Stimulated activated CD4-positive, alpha-beta T cell treated with anti-CD3 and anti-CD28 coated beads, Interleukin-1b, Interleukin-23, amount 100 ng/mL, for 1 hour (primary cell): ENCODE measurements around the gene AIF1.
A peak's percentile ranks its signal among the peaks of the same experiment; 100 is the strongest.

Source experiments
- DNase-seq, 2 donors: peaks; one replicate each; pipeline ENCODE4 v3.0.0-alpha.2; 2020; ENCODE audit warnings: low read depth in 2 of 2

Gene AIF1

DNA sequence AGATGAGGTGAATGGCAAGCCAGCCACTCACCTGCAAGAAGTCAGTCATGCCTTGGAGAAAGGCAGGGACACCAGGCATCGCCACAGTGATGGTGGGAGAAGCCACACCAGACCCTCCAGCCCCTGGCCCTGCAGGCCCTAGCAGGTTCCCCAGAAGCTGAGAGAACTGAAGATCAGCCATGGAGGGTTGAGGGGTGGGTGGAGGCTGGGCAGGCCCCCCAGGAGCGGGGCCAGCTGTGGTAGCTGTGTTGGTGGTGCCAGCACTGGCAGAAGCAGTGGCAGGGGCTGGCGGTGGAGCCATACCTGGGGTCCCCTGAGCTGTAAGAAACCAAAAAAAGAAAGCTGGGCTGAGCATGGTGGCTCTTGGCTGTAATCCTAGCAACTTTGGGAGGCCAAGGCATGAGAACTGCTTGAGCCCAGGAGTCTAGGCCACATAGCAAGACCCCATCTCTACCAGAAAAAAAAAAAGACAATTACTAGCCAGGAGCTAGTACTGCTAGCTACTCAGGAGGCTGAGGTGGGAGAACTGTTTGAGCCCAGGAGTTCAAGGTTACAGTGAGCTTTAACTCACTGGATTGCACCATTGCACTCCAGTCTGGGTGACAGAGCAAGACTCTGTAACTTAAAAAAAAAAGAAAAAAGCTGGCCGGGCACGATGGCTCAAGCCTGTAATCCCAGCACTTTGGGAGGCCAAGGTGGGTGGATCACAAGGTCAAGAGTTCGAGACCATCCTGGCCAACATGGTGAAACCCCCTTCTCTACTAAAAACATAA is 27.9 kb downstream of the AIF1 start:
- no peak for DNase-seq

DNA sequence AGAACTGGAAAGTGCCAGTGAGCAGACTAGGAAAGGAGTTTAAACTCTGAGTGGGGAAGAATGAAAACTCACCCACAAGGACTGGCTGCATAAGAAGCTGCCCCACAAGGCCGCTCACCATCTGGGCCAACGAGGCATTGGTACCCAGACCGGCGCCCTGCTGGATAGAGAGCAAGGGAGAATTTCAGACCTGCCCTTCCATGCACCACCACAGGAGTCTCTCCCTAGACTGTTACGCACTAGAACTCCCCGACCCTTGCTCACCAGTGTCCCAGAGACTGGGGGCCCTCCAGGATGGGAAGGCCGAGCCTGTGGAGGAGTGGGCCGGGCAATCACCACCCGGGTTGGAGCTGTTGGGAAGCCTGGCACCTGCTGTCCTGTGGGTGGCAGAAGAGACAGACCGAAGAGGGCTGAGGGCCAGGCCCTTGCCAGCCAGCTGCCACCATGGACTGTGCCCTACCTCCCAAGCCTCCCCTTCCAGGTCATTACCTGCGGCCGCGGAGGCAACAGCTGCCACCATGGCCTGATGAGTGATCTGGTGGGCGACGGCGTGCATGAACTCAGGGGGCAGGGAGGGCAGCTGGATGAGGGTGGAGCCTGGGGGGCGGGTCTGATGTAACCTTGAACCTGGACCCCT is 28.9 kb downstream of the AIF1 start:
- DNase-seq, result no peak

DNA sequence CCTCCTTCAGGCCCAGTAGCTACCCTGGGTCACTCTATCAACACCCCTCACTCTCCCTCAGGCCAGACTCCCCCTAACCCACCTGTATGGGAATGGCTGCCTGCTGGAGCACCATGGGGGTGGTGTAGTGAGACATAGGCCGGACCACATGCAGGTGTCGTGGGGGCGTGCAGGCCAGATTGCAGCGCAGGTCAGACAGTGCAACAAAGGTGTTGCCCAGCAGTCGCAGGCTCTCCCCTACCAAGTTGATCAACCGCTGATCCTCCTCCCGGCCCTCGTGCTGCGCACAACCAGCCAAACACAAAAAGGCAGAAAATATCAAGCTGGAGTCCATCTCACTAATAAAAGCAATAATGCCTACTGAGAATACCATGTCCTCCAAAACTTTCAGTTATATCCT is 30.3 kb downstream of the AIF1 start:
- DNase-seq, result no peak

DNA sequence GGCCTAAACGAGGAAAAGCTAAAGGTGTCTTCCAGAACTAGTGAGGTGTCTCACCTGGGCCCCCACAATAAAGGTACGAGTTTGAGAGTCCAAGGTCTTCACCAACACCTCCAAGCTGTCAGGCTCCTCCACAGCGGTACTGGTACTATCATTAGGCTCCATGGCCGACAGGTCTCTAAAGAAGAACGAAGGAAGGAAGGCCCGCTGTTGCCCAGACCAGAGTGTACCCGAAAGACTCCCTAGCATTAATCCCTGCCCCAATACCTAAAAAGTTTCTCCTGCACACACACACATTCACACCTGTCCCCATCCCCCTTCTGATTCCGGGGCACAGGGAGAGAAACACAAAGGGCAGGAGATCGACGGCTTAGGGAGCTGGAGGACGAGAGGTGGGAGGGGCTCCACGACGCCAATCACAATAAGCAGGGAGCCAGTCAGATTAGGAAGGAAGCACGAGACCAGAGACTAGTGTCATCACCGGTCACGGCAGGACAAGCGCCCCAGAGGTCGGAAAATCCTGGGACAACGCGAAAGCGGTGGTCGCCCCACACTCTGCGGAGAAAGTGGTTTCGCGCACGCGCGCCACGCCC is 36.7 kb downstream of the AIF1 start:
- no peak for DNase-seq

DNA sequence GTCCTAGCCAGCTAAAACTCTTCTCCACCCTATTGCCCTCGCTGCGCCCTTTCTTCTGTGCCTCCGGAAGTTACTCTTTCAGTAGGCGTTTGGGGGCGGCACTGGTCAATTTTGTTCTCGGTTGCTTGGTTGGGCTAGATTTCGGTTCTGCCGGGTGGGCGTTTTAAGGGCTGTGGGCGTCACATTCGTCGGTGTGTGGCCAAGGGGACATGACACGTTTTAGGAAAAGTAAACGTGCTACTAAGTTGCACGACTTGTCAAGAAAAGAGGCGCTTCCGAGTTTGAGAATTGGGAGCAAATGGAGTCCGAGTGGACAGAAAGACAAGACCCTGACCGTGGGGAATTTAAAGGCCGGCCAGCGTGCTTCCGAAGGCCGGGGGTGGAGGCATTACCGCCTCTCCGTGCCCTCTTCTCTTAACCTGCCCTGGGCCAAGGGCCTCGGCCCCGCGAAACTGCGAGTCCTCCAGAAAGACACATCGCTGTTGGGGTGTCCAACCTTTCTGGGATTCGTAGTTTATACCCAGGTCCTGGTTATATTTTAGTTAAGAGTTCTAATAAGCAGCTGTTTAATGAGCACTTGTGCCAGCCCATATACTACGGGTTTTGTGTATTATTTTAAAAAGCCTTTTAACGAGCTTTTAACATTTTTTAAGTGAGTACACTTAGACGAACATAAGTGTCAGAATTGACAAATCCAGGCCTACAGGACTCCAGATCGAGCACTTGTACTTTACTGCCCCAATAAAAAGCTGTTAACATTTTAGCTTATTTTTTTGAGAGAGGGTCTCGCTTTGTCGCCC is 38.1 kb downstream of the AIF1 start:
- DNase-seq, result no peak

DNA sequence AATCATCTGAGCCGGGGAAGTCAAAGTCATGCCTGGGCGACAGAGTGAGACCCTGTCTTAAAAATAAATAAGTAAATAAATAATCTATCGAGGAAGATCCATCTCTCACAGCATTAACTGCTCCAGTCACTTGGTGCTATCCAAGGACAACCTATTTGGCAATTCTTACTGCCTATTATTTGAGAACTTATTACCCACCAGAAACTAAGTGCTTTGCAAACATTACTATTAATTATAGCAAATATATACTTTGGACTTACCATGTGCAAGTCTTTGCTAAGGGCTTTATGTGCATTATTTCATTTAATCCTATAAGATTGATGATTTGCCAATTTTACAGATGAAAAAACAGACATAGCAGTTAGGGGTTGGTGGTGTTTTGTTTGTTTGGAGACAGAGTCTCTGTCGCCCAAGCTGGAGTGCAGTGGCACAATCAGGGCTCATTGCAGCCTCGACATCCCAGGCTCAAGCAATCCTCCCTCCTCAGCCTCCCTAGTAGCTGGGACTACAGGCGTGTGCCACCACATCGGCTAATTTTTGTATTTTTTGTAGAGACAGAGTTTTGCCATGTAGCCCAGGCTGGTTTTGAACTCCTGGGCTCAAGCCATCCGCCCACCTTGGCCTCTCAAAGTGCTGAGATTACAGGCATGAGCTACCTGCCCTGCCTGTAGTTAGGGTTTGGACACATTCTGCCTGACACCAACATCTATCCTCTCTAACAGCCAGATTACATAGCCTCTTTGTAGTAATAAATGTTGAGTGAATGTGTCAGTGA is 39.7 kb downstream of the AIF1 start:
- DNase-seq, result no peak

DNA sequence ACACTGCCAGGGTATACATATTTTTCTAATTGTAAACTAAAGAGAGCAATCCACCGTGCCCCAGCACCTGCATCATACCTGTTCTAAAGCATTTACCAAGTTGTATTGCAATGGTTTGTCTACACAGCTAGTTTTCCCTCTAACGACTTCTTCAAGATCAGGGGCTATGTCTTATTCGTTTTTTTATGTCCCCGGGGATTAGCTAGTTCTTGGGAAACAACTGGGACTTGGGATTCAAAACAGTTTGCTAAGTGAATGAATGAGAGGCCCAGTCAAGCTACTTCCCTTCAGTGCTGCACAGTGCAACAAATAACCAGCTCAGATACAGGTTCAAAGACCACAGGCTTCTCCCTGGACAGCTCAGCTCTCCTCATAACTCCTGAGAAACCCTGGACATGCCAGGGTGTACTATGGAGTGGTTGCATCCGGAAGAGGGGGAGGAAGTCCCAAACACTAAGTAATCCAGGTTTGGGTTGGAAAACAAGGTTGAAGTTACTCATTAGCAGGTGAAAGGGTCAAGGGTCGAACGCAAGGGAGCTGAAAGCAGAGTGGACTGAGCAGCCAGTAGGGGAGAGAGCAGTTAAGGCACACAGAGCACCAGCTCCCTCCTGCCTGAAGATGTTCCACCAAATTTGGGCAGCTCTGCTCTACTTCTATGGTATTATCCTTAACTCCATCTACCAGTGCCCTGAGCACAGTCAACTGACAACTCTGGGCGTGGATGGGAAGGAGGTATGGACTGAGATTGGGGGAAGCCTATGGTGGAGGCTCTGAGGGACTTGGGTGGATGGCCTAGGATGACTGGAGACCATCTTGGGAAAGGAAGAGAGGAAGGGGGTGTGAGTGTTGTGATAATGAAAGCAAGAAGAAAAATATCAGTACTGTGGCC is 40.6 kb downstream of the AIF1 start, which contains the start of gene APOM:
APOM (plus strand) TSS at position 546 of the 889 bp plus-strand sequence; CDS start at position 619, 73 bp downstream.
- DNase-seq, result no peak

DNA sequence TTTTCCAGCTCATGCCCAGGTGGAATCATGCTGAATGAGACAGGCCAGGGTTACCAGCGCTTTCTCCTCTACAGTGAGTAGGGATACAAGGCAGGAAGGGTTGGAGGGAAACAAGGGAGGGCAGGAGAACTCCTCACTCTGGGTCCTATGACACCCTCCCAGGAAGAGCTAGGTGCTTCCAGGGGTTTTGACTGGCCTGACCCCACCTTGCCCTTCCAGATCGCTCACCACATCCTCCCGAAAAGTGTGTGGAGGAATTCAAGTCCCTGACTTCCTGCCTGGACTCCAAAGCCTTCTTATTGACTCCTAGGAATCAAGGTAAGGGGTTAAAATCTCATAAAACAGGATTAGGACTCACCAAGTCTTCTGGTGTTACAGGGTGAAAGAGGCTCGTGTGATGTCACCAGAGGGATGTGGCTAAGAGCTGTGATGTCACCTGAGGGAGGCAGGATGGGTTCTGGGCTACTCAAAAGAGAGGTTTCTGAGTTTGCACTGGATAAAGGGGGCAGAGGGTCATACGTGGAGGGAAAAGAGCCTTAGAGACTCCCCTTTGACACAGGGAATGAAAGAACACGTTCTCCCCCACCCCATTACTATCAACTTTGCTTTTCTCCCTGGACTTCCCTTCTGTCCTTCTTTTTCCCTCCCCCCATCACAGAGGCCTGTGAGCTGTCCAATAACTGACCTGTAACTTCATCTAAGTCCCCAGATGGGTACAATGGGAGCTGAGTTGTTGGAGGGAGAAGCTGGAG is 42.5 kb downstream of the AIF1 start:
- no peak for DNase-seq

DNA sequence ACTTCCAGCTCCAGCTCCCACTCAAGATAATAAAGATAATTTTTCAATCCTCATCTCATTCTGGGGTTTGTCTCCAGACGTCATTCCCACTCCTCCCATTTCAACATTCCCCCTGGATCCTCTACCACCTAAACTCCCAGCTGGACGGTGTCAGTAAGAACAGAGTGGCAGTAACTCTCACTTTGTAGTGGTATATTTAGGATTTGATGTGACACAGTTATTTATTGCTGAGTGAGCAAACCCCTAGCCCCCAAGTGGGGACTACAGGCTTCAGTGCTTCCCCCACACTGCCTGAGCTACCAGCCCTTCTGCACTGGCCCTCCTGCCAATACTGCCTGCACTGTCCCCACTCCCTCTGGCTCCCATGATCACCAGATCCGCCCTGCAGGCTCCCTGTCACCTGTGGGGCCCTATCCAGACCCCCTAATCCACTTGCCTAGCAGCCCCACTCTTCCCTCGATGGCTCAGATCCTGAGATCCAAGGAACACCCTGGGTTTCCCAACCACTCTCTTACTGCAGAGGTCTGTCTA is 43.2 kb downstream of the AIF1 start:
- DNase-seq, result no peak

DNA sequence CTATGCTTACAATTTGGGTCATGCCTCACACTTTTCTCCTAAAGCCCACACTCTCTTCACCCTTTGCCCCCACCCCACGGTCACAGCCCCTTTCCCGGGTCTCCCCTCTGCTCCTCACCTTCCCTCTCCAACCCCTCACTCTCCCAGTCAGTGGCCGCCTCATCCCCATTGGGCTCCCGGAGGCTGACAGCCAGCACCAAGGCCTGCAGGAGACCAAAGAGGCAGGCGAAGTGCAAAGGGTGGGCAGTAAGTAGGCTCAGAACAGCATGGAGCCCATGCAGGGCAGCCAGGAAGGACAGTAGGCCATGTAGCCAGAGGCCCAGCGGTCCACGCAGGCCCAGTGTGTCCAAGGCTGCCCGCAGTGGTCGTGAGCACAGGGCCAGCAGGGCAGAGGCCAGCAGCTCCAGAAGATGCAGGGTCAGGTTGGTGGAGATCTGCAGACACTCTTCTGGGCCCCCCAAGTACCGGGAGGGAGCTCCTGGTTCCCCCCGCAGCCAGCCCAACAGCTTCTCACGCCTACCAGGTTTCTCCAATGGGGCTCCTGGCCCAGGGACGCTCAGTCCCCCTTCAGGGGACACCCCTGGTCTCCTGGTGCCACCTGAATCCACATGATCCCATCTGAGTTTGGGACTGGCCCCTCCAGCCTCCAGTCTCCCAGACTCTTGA is 44.1 kb downstream of the AIF1 start:
- DNase-seq, result no peak

DNA sequence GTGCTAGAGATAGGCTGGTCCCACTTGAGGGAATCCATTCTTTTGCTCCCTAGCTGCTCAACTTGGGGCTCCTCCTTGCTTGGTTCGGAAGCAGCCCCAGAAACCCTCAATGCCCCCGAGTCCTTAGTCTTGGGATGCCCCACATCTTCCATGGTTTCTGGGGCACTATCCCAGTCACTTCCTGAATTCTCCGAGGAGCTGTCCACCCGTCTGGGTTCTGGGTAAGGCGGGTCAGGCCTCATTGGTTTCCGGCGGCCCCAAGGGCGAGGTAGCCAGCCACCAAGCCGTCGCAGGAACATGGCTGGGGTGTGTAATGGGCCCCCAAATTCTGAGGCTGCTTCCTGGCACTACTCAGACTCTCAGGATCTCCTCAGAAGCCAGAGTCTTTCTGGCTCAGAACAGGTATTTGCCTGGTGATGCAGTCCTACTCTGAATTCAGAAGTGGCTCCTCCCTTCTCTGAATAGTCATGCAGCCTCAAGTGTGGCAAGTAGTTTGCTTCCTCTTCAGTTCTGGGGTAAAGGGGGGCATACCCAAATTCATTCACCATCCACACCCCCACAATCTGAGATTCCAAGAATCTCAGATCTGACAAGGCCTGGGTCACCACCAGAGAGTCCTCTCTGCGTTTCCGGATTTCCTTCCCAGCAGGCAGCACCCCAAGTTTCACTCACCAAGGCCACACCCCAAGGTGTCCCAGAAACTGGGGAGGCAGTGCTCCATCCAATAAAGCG is 44.8 kb downstream of the AIF1 start:
- DNase-seq, result no peak

DNA sequence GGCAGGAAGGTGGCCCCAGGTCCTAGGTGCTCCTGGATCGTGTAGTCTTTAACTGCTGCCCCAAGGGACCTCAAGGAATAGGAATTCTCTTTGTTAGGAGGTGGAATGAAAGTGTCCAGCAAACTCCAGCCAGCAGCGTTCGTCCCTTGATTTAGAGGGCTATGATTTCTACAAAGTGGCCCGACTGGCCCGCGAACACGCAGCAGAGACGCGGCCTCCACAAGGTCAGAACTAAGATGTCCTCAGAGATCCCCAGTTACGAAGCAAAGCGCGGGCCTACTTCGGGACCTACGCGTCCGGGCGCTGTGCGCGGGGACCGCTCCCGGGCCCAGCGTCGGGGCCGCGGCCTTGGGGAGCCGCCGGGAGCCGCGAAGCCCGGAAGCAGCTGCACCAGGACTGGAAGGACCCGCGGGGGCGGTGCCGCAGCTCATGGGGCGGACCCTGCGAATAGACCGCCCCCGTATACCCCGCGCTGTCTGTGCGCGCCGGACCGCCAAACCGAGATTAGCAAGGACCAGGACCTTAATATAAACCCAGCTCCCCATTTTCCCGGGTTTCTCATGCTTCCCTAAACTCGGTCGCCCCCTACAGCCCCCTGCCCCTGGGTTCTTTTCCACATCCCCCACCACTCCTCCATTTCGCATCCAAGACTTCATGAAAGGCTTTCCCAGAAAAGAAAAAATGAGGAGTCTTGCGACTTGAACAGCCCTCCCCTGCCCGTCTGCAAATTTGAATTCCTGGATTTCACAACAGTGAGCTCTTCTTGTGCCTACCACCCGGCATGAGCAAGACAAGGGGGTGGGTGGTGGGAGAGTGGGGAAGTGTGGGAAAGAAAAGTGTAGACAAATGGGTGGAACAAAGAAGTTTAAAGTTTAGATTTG is 45.6 kb downstream of the AIF1 start, which contains the start of gene C6orf47:
C6orf47 (minus strand) TSS at position 398 of the 881 bp plus-strand sequence. CDS start 831 bp downstream, outside the sequence.
- peak in 1 of 2 donors; percentile 54 for DNase-seq

DNA sequence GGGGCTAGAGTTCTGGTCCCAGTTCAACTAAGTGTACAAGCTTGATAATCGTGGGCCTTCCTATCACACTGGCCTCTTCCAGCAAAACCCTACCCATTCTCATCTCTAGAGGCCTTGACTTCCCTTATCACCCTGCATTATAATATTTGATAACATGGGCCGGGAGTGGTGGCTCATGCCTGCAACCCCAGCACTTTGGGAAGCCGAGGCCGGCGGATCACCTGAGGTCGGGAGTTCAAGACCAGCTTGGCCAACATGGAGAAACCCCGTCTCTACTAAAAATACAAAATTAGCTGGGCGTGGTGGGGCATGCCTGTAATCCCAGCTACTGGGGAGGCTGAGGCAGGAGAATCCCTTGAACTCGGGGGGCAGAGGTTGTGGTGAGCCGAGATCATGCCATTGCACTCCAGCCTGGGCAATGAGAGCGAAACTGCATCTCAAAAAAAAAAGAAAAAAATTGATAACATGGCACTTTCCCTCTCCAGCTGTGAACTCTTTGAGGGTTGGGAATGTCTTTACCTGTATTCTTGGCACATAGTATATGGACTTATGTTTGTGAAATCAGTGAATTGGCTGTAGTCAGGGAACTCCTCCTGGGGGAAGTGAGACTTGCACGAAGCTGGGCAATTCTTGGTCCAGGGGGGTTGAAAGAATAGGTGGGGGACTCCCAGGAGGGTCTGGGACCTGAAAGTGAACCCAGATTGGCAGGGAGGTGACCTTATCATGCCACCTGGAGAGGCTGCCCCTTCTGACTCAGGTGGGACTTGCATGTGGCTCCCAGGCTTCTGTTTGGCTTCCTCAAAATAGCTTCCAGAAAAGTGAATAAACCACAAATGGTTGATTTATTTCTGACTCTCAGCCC is 46.5 kb downstream of the AIF1 start:
- no peak for DNase-seq

DNA sequence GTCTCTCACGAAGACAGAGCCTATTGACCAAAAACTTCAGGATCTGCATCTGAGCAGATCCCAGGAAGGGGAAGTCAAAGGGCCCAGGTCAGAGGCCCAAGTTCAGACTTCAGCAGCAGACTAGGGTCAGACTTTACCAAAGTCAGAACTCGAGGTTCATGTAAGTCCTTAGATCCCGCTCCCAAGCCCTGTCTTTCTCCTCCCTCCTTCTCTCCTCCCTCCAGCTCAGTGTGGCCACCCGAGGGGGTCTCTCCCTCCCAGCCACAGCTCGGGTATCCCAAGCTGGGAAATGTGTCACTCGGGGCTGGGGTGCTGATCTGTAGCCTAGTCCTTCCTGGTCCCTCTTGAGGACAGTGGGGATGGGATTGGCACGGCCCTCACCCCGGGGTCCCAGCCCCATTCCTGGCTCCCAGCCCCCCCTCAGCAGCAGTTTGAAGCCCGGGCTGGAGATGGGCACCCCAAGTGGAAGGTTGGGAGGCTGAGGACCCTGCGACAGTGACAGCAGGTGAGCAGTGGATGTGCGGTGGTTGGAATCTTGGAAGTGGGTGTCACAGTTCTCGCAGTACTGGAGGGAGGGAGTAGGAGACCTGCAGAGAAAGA is 47.2 kb downstream of the AIF1 start:
- DNase-seq, result no peak

DNA sequence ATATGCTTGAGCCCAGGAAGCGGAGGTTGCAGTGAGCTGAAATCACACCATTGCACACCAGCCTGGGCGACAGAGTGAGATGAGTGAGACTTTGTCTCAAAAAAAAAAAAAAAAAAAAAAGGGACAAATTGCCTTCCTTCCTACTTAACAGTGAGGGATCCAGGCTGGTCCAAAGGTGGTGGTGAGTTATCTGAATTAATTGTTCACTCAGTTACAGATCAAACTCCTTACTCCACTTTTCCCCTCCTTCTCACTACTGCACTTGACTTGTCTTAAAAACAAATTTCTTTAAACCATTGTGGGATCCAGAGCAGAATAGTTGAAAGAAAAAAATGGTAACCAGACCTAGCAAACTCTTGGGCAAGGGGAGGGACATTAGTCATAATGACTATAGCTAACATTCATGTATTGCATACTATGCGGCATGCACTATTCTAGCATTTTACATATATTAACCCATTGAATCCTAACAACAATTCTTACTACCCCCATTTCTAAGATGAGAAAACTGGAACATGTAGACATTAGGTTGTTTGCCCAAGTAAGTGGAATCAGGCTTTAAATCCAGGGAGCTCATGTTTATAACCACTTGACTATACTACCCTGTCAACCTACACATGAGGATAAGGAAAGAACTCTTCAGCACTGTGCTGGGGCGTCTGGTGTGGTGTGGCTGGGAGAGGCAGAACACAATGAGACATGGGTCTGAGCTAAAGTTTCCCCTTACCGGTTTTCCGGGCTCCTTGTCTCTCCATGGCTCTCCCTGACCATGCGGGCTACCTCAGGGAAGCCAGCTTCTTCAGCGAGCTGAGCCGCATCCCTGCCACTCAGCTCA is 48.3 kb downstream of the AIF1 start:
- DNase-seq, result no peak
